Measurements from ENCODE around the gene RUSC1.
"Not testable (repeated sequence)": the region's sequence is repeated elsewhere in the genome, so short reads cannot be mapped to it uniquely, and the experiment has no call there.

The RUSC1 gene

DNA sequence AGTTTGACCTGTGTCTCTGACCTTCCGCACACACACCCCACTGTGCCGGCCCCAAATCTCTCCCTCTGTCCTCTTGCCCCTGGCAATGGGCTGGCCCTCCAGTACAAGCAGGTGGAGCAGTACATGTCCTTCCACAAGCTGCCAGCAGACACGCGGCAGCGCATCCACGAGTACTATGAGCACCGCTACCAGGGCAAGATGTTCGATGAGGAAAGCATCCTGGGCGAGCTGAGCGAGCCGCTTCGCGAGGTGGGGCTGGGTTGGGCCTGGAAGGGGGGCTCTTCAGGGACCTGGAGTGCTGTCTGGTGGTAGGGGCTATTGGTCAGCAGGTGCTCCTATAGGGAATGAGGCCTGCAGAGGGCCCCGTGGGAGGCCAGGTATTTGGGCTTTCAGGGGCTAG is 35.6 kb upstream of the RUSC1 start:
- H3K36me3 Mint-ChIP-seq (ENCODE audit: low read depth) = no peaks in the 10 kb centered on the region
- no peaks in the 10 kb centered on the region for H3K4me1 Mint-ChIP-seq
- no peak overlapping the region for H3K4me3 Mint-ChIP-seq
- no peak for TF ChIP-seq CTCF (IDR thresholded peaks at IDR 0.05)
- H3K27me3 Mint-ChIP-seq (ENCODE audit: low read depth, poor library complexity) = peaks cover 3% of the 10 kb centered on the region
- no peaks in the 10 kb centered on the region for H3K9me3 Mint-ChIP-seq
- H3K27ac Mint-ChIP-seq = peak overlapping the region; percentile 42
- no peak for DNase-seq

DNA sequence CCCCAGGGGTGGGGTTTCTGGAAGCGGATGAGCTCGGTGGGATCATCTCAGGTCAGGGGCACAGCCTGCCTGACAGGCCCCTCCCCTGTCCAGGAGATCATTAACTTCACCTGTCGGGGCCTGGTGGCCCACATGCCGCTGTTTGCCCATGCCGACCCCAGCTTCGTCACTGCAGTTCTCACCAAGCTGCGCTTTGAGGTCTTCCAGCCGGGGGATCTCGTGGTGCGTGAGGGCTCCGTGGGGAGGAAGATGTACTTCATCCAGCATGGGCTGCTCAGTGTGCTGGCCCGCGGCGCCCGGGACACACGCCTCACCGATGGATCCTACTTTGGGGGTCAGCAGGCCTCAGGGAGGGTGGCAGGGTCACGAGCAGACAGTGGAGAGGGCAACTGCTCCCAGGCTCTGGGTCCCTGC is 35.1 kb upstream of the RUSC1 start:
- TF ChIP-seq CTCF (IDR thresholded peaks at IDR 0.05) = no peak
- H3K4me3 Mint-ChIP-seq = no peak overlapping the region
- no peak for DNase-seq
- H3K27ac Mint-ChIP-seq = no peak overlapping the region
- peaks cover 3% of the 10 kb centered on the region for H3K27me3 Mint-ChIP-seq (ENCODE audit: low read depth, poor library complexity)
- H3K4me1 Mint-ChIP-seq = no peaks in the 10 kb centered on the region
- H3K36me3 Mint-ChIP-seq (ENCODE audit: low read depth) = no peaks in the 10 kb centered on the region
- no peaks in the 10 kb centered on the region for H3K9me3 Mint-ChIP-seq

GRCh38 chr1:155286544-155286943 is 34.1 kb upstream of the RUSC1 start:
- no peaks in the 10 kb centered on the region for H3K4me1 Mint-ChIP-seq

DNA sequence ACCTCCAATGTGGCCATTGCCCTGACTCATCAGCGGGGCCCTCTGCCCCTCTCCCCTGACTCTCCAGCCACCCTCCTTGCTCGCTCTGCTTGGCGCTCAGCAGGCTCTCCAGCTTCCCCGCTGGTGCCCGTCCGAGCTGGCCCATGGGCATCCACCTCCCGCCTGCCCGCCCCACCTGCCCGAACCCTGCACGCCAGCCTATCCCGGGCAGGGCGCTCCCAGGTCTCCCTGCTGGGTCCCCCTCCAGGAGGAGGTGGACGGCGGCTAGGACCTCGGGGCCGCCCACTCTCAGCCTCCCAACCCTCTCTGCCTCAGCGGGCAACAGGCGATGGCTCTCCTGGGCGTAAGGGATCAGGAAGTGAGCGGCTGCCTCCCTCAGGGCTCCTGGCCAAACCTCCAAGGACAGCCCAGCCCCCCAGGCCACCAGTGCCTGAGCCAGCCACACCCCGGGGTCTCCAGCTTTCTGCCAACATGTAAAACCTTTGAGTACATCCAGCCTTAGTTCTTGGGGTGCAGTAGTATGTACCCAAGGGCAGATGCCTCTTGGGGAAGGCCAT is 32.6 kb upstream of the RUSC1 start:
- DNase-seq = no peak
- TF ChIP-seq CTCF (IDR thresholded peaks at IDR 0.05) = no peak
- peaks cover 18% of the 10 kb centered on the region for H3K27me3 Mint-ChIP-seq (ENCODE audit: low read depth, poor library complexity)
- H3K4me3 Mint-ChIP-seq = no peak overlapping the region
- no peaks in the 10 kb centered on the region for H3K36me3 Mint-ChIP-seq (ENCODE audit: low read depth)
- H3K9me3 Mint-ChIP-seq = no peaks in the 10 kb centered on the region
- H3K4me1 Mint-ChIP-seq = no peaks in the 10 kb centered on the region
- no peak overlapping the region for H3K27ac Mint-ChIP-seq

More at GRCh38 chr1:155286544-155286943, 34.1 kb upstream of the RUSC1 start:
- Mint-ChIP-seq H3K27me3 (ENCODE audit: low read depth, poor library complexity) (peaks cover 3% of the 10 kb centered on the region), H3K4me3 (no peak overlapping the region), H3K9me3 (no peaks in the 10 kb centered on the region), H3K36me3 (ENCODE audit: low read depth) (no peaks in the 10 kb centered on the region), H3K27ac (peak overlapping the region; percentile 22)
- no peak for DNase-seq
- TF ChIP-seq CTCF (IDR thresholded peaks at IDR 0.05) = no peak

DNA sequence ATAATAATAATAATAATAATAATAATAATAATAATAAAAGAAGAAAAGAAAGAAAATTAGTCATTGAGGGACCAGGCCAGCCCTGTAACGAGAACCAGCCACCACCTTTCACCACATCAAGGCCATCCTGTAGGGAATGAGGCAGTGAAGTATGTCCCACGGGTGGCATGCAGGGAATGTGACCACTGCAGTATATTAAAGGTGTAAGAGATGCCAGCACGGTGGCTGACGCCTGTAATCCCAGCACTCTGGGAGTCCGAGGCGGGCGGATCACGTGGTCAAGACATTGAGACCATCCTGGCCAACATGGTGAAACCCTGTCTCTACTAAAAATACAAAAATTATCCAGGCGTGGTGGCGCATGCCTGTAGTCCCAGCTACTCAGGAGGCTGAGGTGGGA is 29.7 kb upstream of the RUSC1 start:
- H3K9me3 Mint-ChIP-seq; H3K4me1 Mint-ChIP-seq; H3K36me3 Mint-ChIP-seq (ENCODE audit: low read depth); H3K27ac Mint-ChIP-seq; DNase-seq; H3K4me3 Mint-ChIP-seq: not testable (repeated sequence)
- H3K27me3 Mint-ChIP-seq (ENCODE audit: low read depth, poor library complexity) = peaks cover 48% of the 10 kb centered on the region

DNA sequence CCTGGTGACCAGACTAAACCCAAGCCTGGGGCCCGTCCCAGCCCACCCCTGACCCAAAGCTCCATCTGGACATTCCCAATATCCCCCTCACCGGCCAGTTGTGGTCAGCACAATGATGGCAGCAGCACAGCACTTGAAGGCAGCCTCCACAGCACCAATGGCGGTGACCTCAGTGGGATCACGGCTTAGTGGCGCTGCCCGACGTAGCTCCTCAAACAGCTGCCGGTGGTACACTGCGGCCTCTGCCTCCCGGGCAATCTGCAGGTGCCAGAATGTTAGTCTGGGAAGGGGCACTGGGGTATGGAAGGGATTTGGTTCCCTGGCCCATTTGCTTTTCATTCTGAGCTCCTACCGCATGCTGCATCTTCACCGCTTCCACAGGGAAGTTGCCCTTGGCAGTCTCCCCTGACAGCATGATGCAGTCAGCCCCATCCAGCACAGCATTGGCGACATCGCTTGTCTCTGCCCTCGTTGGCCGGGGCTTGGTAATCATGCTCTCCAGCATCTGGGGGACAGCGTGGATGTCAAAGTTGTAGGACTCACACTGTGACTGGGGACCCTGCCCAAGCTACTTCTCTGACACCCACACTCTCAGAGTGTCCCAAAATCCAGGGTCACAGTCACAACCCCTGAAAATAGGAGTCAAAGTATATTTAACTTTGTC is 27.5 kb upstream of the RUSC1 start:
- H3K36me3 Mint-ChIP-seq (ENCODE audit: low read depth) = no peaks in the 10 kb centered on the region
- peaks cover 68% of the 10 kb centered on the region for H3K27me3 Mint-ChIP-seq (ENCODE audit: low read depth, poor library complexity)
- H3K27ac Mint-ChIP-seq = no peak overlapping the region
- no peak for TF ChIP-seq CTCF (IDR thresholded peaks at IDR 0.05)
- no peak overlapping the region for H3K4me3 Mint-ChIP-seq
- peaks cover 21% of the 10 kb centered on the region for H3K4me1 Mint-ChIP-seq
- DNase-seq = no peak
- peaks cover 4% of the 10 kb centered on the region for H3K9me3 Mint-ChIP-seq
